ENCODE measurements around the gene SPACA5. TPM values are rescaled to one million over a fixed set of nuclear protein-coding genes. Genes with fewer than 3 reads are reported as not detected.
"Not testable (repeated sequence)": the region's sequence is repeated elsewhere in the genome, so short reads cannot be mapped to it uniquely, and the experiment has no call there.

The SPACA5 gene
- total and polyA plus RNA-seq, 2 donors from 2014 or later: not detected

DNA sequence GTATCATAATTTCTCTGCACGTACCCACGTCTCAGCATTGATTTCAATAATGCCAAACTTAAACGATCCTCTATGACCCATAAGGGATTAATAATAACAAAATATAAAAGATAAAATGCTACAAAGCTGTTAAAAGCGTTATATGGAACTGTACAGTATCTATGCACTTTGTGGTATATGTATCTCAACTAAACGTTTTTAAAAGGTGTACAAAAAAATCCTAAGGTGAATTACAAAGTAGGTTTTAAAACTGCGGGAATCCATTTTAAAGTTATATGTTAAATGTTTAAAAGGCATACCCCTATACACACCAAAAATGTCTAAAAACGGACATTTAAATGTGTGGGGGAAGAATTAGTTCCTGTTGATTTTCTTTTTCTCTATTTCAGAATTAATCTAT is 3.9 kb upstream of the SPACA5 start:
- FAIRE-seq: no peak
- no peak overlapping the region for H3K9ac ChIP-seq (ENCODE audit: low read length in 3 of 3)
- H3K9me3 ChIP-seq (ENCODE audit: control insufficient read depth in 2 of 3, insufficient read depth in 1 of 3, low read length in 3 of 3): no peaks in the 10 kb centered on the region
- no peak overlapping the region for H3K27ac ChIP-seq (ENCODE audit: low read depth in 2 of 2, low read length in 2 of 2)
- H3K27me3 ChIP-seq (ENCODE audit: control insufficient read depth, insufficient read depth, low read length): no peaks in the 10 kb centered on the region
- intact Hi-C loops (cut with DNase I): no loop called here
- no peak for DNase-seq
- peaks cover 0 to 2% (median 0%) of the 10 kb centered on the region in 3 donors for H3K36me3 ChIP-seq (ENCODE audit: control insufficient read depth in 2 of 3, insufficient read depth in 3 of 3, low read length in 3 of 3)
- H3K4me3 ChIP-seq (ENCODE audit: low read length in 3 of 3): peak overlapping the region in 1 of 3 donors; percentile 82
- TF ChIP-seq CTCF (IDR thresholded peaks at IDR 0.05; ENCODE audit: borderline replicate concordance, extremely low read depth, insufficient read depth): no peak
- no peaks in the 10 kb centered on the region for H3K4me1 ChIP-seq (ENCODE audit: control insufficient read depth in 2 of 3, insufficient read depth in 2 of 3, low read depth in 1 of 3, low read length in 3 of 3)

- peaks cover 0 to 2% (median 0%) of the 10 kb centered on the region in 3 donors for H3K36me3 ChIP-seq (ENCODE audit: control insufficient read depth in 2 of 3, insufficient read depth in 3 of 3, low read length in 3 of 3)
- peak overlapping the region; percentile 82 to 86 (median 82) for H3K9ac ChIP-seq (ENCODE audit: low read length in 3 of 3)
- DNase-seq: peak in 3 of 5 donors; percentile 1 to 72 (median 53)
- H3K27me3 ChIP-seq (ENCODE audit: control insufficient read depth, insufficient read depth, low read length): no peaks in the 10 kb centered on the region
- peak overlapping the region; percentile 79 to 90 (median 82) for H3K4me3 ChIP-seq (ENCODE audit: low read length in 3 of 3)
- no peak for TF ChIP-seq CTCF (IDR thresholded peaks at IDR 0.05; ENCODE audit: borderline replicate concordance, extremely low read depth, insufficient read depth)
- no peak for FAIRE-seq
- no peaks in the 10 kb centered on the region for H3K9me3 ChIP-seq (ENCODE audit: control insufficient read depth in 2 of 3, insufficient read depth in 1 of 3, low read length in 3 of 3)
- peak overlapping the region; percentile 54 to 67 for H3K27ac ChIP-seq (ENCODE audit: low read depth in 2 of 2, low read length in 2 of 2)
- no peaks in the 10 kb centered on the region for H3K4me1 ChIP-seq (ENCODE audit: control insufficient read depth in 2 of 3, insufficient read depth in 2 of 3, low read depth in 1 of 3, low read length in 3 of 3)
- intact Hi-C loops (cut with DNase I): no loop called here
Observed at GRCh38 chrX:48003367-48003757, 3.4 kb upstream of the SPACA5 start.

GRCh38 chrX:48003758-48004457 is 2.9 kb upstream of the SPACA5 start, which contains the start of gene ZNF182:
Gene ZNF182, minus strand, starts transcription at chrX:48003989. Its CDS starts 1,380 bp downstream, at chrX:48002609.
- H3K4me3 ChIP-seq (ENCODE audit: low read length in 3 of 3): peak within 1 kb of the TSS; percentile 79 to 90 (median 82)
- intact Hi-C loops (cut with DNase I): no loop called here
- peaks cover 0 to 2% (median 0%) of the 10 kb centered on the region in 3 donors for H3K36me3 ChIP-seq (ENCODE audit: control insufficient read depth in 2 of 3, insufficient read depth in 3 of 3, low read length in 3 of 3)
- peak; percentile 95 to 97 (median 96) for DNase-seq
- H3K9ac ChIP-seq (ENCODE audit: low read length in 3 of 3): peak within 1 kb of the TSS; percentile 82 to 86 (median 82)
- no peaks in the 10 kb centered on the region for H3K9me3 ChIP-seq (ENCODE audit: control insufficient read depth in 2 of 3, insufficient read depth in 1 of 3, low read length in 3 of 3)
- TF ChIP-seq CTCF (IDR thresholded peaks at IDR 0.05; ENCODE audit: borderline replicate concordance, extremely low read depth, insufficient read depth): no peak
- no peak for FAIRE-seq
- H3K27me3 ChIP-seq (ENCODE audit: control insufficient read depth, insufficient read depth, low read length): no peaks in the 10 kb centered on the region
- H3K4me1 ChIP-seq (ENCODE audit: control insufficient read depth in 2 of 3, insufficient read depth in 2 of 3, low read depth in 1 of 3, low read length in 3 of 3): no peaks in the 10 kb centered on the region
- H3K27ac ChIP-seq (ENCODE audit: low read depth in 2 of 2, low read length in 2 of 2): peak within 1 kb of the TSS; percentile 54 to 67

DNA sequence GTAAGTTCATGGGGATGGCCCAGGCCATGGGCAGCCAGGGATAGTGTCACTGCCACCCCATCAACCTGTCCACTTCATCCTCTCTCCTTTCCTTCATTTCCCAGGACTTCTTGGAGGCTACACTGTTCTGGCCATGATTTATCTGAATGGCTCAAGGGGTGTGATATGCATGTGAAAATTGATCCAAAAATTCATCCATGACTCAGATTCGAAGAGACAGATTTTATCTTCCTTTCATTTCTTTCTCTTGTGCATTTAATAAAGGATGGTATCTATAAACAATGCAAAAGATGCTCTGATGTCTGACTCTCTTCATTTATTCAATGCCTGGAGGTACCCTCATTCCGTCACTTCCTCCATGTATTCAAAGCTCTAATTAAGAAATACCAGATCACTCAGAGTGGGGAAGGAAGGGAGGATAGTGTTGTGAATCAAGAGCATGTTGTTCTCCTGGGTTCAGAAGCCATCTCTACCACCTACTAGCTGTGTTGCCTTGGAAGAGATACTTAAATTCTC is 2.7 kb downstream of the SPACA5 start:
- not testable (repeated sequence) for FAIRE-seq

DNA sequence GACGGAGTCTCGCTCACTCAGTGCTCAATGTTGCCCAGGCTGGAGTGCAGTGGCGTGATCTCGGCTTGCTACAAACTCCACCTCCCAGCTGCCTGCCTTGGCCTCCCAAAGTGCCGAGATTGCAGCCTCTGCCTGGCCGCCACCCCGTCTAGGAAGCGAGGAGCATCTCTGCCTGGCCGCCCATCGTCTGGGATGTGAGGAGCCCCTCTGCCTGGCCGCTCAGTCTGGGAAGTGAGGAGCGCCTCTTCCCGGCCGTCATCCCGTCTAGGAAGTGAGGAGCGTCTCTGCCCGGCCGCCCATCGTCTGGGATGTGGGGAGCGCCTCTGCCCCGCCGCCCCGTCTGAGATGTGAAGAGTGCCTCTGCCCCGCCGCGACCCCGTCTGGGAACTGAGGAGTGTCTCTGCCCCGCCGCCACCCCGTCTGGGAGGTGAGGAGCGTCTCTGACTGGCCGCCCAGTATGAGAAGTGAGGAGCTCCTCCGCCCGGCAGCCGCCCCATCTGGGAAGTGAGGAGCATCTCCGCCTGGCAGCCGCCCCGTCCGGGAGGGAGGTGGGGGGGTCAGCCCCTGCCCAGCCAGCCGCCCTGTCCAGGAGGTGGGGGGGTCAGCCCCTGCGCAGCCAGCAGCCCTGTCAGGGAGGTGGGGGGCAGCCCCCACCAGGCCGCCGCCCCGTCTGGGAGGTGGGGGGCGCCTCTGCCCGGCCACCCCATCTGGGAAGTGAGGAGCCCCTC is 10.0 kb downstream of the SPACA5 start:
- H3K36me3 ChIP-seq (ENCODE audit: control insufficient read depth in 2 of 3, insufficient read depth in 3 of 3, low read length in 3 of 3); H3K9ac ChIP-seq (ENCODE audit: low read length in 3 of 3); H3K4me3 ChIP-seq (ENCODE audit: low read length in 3 of 3); H3K4me1 ChIP-seq (ENCODE audit: control insufficient read depth in 2 of 3, insufficient read depth in 2 of 3, low read depth in 1 of 3, low read length in 3 of 3); H3K27ac ChIP-seq (ENCODE audit: low read depth in 2 of 2, low read length in 2 of 2); DNase-seq; H3K9me3 ChIP-seq (ENCODE audit: control insufficient read depth in 2 of 3, insufficient read depth in 1 of 3, low read length in 3 of 3); H3K27me3 ChIP-seq (ENCODE audit: control insufficient read depth, insufficient read depth, low read length); intact Hi-C loops (cut with DNase I); FAIRE-seq: not testable (repeated sequence)

More for the DNA sequence above, 2.7 kb downstream of the SPACA5 start:
- H3K27ac ChIP-seq (ENCODE audit: low read depth in 2 of 2, low read length in 2 of 2); H3K36me3 ChIP-seq (ENCODE audit: control insufficient read depth in 2 of 3, insufficient read depth in 3 of 3, low read length in 3 of 3); H3K4me1 ChIP-seq (ENCODE audit: control insufficient read depth in 2 of 3, insufficient read depth in 2 of 3, low read depth in 1 of 3, low read length in 3 of 3); intact Hi-C loops (cut with DNase I); DNase-seq; H3K4me3 ChIP-seq (ENCODE audit: low read length in 3 of 3); H3K9me3 ChIP-seq (ENCODE audit: control insufficient read depth in 2 of 3, insufficient read depth in 1 of 3, low read length in 3 of 3); H3K9ac ChIP-seq (ENCODE audit: low read length in 3 of 3); H3K27me3 ChIP-seq (ENCODE audit: control insufficient read depth, insufficient read depth, low read length): not testable (repeated sequence)

All from kidney (tissue), 14 donors.